GM21576 (cell line): ENCODE results near the gene CD38.
"Not testable (repeated sequence)": the region's sequence is repeated elsewhere in the genome, so short reads cannot be mapped to it uniquely, and the experiment has no call there.

Experiments
- ATAC-seq: cut with Tn5 transposase; IDR thresholded peaks from one replicate; pipeline ENCODE4 v1.9.1; 2021; ENCODE audit warnings: mild to moderate bottlenecking, moderate library complexity; ENCODE audit not compliant: unreplicated experiment

CD38 gene

DNA sequence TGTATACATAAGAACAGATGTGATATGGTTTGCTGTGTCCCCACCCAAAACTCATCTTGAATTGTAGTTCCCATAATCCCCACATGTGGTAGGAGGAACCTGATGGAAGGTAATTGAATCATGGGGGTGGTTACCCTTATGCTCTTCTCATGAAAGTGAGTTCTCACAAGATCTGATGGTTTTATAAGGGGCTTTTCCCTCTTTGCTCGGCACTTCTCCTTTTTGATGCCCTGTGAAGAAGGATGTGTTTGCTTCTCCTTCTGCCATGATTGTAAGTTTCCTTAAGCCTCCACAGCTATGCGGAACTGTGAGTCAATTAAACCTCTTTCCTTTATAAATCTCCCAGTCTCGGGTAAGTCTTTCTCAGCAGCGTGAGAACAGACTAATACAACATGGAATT is 83.1 kb downstream of the CD38 start:
- not testable (repeated sequence) for ATAC-seq

DNA sequence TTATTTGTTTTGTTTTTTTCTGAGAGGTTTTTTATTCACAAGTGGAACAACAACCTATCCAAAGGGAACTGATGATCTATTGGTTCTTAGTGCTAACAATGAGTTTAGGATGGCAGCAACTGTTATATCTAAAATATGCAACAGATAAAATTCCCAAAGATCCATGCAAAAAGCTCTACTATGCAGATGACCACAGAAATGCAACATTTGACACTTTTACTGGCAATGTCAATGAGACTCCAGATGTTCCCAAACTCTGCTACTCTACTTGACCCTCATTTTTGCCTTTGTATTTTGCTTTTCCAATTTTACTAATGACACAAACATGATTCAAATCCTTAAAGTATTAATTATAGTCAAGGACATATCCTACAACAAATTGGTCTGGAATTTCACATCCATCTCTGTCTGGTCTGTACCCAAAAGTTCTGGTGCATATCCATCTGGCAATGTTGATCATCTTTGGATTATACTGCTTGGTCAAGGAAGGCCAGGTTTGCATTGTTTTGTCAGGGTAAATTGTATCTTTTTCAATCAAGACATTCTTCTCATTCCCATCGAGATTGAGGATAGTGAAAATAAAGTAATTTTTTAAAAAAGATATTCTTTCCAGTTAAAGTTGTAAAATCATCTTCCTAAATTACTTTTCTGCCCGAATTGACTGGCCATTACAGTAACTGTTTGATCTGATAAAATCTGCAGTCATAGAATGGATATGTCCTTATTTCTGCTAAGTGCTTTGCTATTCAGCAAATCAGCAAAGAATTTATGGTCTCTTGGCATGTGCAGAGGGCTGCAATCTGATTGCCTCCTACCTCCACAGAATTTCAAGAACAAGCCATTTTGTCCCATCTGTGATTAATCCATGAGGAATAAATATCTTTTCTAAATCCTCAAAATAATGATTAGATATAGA is 86.8 kb downstream of the CD38 start:
- no peak for ATAC-seq

- no peak for ATAC-seq
These were observed 90.0 kb downstream of the CD38 start for GRCh38 chr4:15868111-15868510.

DNA sequence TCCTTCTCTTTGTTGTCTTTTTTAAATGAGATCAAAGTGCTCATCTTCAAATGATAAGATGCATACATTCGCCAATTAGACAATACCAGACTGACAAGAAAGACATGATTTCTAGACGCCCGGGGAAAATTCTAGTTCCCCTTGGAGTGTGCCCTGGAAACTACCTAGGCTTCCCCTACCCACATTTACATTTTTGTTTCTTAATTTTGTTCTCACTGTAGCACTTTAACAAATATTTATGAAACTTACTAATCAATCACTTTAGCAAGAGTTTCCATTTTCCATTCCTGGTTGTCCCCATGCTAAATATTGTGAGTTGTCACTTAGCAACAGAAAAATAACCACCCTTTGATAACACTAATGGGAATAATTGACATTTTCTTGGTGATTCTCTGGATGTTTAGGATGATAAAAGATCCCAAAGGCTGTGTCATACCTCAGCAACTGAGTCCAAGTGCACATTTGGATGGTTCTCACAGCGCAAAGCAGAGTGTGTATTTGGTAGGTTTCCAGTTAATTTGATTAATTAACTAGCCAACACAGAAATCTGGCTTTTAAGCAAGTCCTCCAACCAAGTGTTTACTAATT is 90.8 kb downstream of the CD38 start:
- no peak for ATAC-seq

DNA sequence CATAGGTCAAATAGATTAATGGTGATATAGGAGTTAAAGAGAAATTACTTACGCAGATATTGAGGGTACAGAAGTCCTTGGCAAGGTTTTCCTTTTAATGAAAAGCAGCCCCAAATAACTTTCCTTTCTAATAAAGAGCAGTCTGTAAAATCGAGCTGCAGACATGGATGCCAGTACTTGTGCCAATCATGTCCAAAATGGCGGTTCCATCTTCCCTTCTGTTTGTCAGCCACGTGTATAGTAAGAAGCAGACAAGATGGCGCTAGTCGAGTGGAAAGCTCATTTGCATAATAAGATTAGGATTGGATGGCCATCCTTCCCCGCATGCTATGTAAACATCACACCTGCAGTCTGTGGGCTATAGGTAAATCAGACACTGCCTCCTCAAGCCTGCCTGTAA is 92.0 kb downstream of the CD38 start:
- no peak for ATAC-seq

DNA sequence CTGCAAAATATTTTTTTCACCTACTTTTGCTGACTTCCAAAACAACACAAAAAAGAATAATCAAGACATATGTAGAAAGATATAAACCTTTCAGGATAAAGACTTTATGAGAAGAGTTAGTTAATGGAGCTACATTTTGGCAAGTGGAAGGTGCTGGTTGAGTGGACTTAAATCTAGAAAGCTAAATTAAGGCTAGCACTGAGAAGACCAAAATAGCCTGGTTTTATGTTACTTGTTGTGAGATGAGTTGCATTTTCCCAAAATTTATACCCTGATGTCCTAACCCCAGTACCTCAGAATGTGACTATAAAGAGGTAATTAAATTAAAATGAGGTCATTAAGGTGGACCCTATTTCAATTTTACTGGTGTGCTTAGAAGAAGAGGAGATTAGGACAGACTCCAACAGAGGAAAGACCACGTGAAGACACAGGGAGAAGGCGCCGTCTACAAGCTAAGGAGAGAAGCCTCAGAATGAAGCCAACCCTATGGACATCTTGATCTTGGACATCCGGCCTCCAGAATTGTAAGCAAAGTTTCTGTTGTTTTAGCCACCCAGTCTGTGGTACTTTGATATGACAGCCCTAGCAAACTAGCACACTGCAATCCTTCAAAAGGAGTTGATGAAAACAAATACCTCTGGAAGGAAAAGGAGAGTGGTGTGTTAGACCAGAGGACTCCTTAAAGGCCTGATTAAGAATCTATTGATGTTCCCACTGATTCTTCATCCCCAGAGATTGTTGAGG is 93.0 kb downstream of the CD38 start:
- no peak for ATAC-seq

DNA sequence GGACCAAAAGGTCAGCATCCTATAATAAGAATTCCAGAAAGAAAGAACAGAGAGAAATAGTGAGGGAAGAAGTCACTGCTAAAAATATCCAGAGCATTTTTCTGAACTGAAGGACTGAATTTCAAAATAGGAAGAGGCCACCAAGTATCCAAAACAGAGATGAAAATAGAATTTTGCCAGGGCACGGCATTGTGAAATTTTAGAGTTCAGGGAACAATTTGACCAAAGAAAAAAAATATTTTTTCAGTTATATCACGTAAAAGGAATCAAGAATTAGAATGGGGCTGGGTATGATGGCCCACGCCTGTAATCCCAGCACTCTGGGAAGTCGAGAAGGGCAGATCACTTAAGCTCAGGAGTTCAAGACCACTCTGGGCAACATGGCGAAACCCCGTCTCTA is 95.0 kb downstream of the CD38 start:
- no peak for ATAC-seq

DNA sequence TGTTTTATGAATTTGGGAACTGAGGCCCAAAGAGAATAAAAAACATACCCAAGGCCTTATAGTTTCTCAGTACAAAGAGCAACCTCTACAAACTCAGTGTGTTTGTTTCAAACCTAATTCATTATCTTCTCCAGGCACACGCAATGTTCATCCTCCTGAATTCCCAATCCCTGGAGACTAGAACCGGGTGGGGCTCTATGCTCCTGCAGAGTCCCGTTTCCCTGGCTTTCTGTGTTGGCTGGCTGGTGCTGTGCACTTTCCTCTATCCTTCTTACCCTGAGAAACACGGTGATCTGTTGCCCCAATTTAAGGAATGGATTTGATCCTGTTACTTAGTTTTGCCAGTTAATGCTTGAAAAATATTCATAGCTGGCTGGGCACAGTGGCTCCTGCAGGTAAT is 96.5 kb downstream of the CD38 start:
- ATAC-seq, result no peak

- no peak for ATAC-seq
These were observed 97.7 kb downstream of the CD38 start for GRCh38 chr4:15875663-15876460.

DNA sequence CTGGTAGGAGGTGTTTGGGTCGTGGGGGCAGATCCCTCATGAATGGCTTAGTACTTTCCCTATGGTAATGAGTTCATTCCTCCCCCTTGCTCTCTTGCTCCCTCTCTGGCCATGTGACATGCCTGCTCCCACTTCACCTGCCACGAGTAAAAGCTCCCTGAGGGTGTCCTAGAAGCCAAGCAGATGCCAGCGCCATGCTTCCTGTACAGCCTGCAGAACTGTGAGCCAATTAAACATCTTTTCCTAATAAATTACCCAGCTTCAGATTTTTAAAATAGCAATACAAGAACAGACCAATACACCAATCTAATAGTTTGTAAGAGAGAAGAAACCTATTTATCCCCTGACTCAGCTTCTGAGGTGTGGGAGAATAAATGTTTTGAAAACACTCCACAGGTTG is 99.9 kb downstream of the CD38 start:
- ATAC-seq, result no peak

DNA sequence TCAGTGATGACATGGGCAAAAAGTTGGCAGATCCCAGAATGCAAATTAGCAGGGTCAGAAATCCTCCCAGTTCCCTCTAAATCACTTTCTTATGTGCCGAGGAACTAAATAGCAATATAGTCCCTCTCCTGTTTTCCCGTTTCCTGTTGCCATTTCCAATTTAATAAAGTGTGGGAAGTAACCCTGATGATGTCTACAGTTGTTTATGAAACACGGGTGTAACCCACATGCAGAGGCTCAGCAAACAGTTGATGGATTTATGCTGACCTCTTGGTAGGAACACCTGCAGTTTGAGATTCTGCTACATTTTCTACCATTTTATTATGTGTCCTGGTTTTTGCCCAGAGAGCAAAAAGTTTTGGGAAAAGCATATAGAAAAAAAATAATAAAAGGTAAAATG is 103.7 kb downstream of the CD38 start:
- no peak for ATAC-seq

DNA sequence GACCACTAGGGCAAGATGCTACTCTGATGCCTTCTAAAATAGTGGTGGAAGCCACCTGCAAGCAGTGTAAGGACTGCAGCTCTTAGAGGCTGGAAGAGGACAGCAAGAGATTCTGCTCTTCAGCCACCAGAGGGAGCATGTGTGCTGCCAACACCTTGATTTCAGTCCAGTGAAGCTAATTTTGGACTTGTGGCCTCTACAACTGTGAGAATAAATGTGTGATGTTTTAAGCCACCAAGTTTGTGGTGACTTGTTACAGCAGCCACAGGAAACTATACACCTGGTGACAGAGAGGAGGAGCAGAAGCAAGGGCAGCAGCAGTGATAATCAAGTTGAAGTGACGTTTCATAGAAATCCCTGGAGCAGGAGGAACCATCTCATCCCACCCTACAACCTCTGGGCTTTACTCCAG is 104.6 kb downstream of the CD38 start:
- peak; percentile 97 for ATAC-seq

- no peak for ATAC-seq
These were observed 105.6 kb downstream of the CD38 start for GRCh38 chr4:15883610-15884243.

- ATAC-seq, result no peak
These were observed 106.5 kb downstream of the CD38 start for GRCh38 chr4:15884666-15885065.

GRCh38 chr4:15885422-15885821 is 107.3 kb downstream of the CD38 start:
- ATAC-seq, result no peak

DNA sequence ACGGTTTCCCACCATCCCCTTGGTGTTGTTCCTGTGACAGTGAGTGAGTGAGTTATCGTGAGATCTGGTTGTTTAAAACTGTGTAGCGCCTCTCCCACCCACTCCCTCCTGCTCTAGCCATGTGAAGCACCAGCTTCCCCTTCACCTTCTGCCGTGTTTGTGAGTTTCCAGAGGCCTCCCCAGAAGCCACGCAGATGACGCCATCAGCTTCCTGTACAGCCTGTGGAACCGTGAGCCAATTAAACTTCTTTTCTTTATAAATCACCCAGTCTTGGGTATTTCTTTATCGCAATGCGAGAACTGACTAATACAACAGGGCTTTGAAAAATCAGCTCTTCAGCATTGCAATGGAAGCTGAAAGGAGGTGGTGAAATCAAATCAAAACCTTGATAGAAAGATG is 110.4 kb downstream of the CD38 start:
- ATAC-seq, result no peak

DNA sequence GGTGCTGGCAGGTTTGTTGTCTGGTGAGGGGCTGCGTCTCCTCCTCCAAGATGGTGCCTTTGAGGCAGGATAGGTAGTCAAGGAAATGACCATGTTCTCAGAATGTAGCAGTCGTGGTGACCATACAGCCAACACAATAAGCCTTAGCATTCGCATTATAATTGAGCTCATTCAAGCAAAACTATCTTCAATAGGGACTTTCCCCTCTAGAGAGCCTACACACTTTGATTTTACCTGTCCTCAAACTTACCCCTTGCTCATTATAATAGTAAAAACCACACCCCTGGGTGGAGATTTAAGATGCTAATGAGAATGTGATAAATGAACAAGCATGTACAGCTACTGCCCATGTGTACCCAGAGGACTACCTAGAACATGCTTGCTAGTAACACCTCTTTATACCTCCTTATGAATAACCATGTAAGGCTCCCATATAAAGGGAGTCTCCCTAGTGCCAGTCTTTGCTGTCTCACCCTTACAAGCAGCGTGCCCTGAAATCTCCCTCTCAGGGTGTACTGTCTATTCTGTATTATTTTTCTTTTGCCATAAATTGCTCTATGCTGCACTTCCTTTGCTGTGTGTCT is 112.2 kb downstream of the CD38 start:
- no peak for ATAC-seq

DNA sequence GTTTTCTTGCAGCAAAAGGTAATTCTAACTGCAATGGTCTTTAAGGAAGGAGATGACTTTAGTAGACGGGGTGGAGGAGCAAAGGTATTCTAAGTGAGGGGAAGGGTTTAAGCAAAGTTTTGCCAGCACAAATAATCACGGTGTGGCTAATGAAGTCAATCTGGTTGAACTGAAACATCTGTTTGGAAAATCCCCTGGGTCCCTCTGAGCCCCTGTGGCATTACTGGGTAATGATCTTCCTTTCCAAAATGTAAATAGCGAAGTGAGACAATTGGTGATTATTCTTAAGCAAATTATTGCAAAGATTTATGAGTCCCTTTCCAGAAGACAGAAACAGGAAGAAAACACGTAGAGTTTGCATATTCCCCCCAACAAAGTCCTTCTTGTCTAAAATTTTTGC is 113.2 kb downstream of the CD38 start:
- ATAC-seq, result peak; percentile 62

- ATAC-seq, result no peak
These were observed 115.8 kb downstream of the CD38 start for GRCh38 chr4:15893962-15894361.

DNA sequence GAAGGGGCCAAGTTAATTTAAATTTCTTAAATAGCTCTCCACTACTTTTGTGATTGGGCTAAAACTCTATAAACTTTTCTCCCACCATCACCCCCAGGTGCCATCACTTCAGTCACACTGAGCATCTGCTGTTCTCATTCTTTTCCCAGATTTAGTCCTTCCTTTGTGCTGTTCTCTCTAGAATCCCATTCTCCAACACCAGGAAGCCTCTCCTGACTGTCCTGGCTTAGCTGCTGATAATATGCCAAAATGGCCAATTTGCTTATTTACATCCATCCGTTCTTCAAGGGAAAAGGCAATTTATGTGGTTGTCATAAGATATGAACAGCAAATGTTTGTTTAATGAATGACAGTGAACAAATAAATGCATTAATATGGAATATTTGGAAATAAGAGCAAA is 116.3 kb downstream of the CD38 start:
- no peak for ATAC-seq
